Loucy (cell line): ENCODE results near the gene LDLRAD4.

ENCODE experiments used
- H2AFZ ChIP-seq: fragments of 200-600 bp; sonication (generic); 2 replicates; pipeline ENCODE4 v1.6.0; 2016; ENCODE audit warnings: antibody characterized with exemption, mild to moderate bottlenecking, low read length, moderate library complexity
- H3F3A ChIP-seq: fragments of 200-600 bp; 2 replicates; pipeline ENCODE4 v1.6.0; 2016; ENCODE audit warnings: antibody characterized with exemption, low read depth, mild to moderate bottlenecking
- H3K27me3 ChIP-seq: fragments of 200-600 bp; sonication (generic); 2 replicates; pipeline ENCODE4 v1.6.1; 2014; ENCODE audit warnings: low read length, mild to moderate bottlenecking; ENCODE audit not compliant: insufficient read depth, poor library complexity, severe bottlenecking
- H3K36me3 ChIP-seq: fragments of 200-600 bp; sonication (generic); 2 replicates; pipeline ENCODE4 v1.6.1; 2016; ENCODE audit warnings: low read length; ENCODE audit not compliant: insufficient read depth
- H3K4me1 ChIP-seq: fragments of 200-600 bp; sonication (generic); 2 replicates; pipeline ENCODE4 v1.5.1; 2014; ENCODE audit warnings: low read length, mild to moderate bottlenecking; ENCODE audit not compliant: insufficient read depth, poor library complexity, severe bottlenecking
- H3K4me2 ChIP-seq: fragments of 200-600 bp; sonication (generic); 2 replicates; pipeline ENCODE4 v1.6.0; 2014; ENCODE audit warnings: antibody characterized with exemption, low read length, low read depth, mild to moderate bottlenecking; ENCODE audit not compliant: poor library complexity, severe bottlenecking
- H3K4me3 ChIP-seq: fragments of 200-600 bp; sonication (generic); 2 replicates; pipeline ENCODE4 v1.5.1; 2014; ENCODE audit warnings: low read length, mild to moderate bottlenecking, mixed read lengths; ENCODE audit not compliant: poor library complexity, severe bottlenecking
- H3K79me2 ChIP-seq: fragments of 200-600 bp; sonication (generic); 2 replicates; pipeline ENCODE4 v1.6.1; 2014; ENCODE audit warnings: low read length; ENCODE audit not compliant: insufficient read depth
- H3K9ac ChIP-seq: fragments of 200-600 bp; sonication (generic); 2 replicates; pipeline ENCODE4 v1.6.0; 2014; ENCODE audit warnings: mild to moderate bottlenecking, low read depth, low read length, moderate library complexity; ENCODE audit not compliant: poor library complexity, severe bottlenecking
- H3K9me2 ChIP-seq: fragments of 200-600 bp; sonication (generic); replicated peaks from 2 replicates; pipeline ENCODE4 v1.6.1; 2016; ENCODE audit warnings: low read depth, low read length, mixed read lengths
- H3K9me3 ChIP-seq: fragments of 200-600 bp; sonication (generic); 2 replicates; pipeline ENCODE4 v1.6.1; 2014; ENCODE audit warnings: mild to moderate bottlenecking, antibody characterized with exemption, low read length, low read depth; ENCODE audit not compliant: insufficient read depth
- H4K20me1 ChIP-seq: fragments of 200-600 bp; sonication (generic); 2 replicates; pipeline ENCODE4 v1.6.0; 2014; ENCODE audit warnings: antibody characterized with exemption, low read length, mild to moderate bottlenecking; ENCODE audit not compliant: insufficient read depth, poor library complexity, severe bottlenecking
- CTCF ChIP-seq: fragments of 200-600 bp; sonication (generic); conservative IDR thresholded peaks from 2 replicates; pipeline ENCODE4 v1.5.1; 2014; ENCODE audit warnings: mild to moderate bottlenecking, antibody characterized with exemption, low read length
- EZH2phosphoT487 ChIP-seq: fragments of 200-600 bp; IDR thresholded peaks from 2 replicates; pipeline ENCODE4 v1.6.1; 2018; ENCODE audit warnings: antibody characterized with exemption, mild to moderate bottlenecking, moderate library complexity, borderline replicate concordance

Gene LDLRAD4

GRCh38 chr18:13543144-13543543 is 324.6 kb downstream of the LDLRAD4 start:
- TF ChIP-seq EZH2phosphoT487 = no peak
- no peak for TF ChIP-seq CTCF
- H3K9ac ChIP-seq = no peak overlapping the region
- H3K9me3 ChIP-seq = peaks cover 13% of the 10 kb centered on the region; the same call in 1 of the 2 replicates
- no peaks in the 10 kb centered on the region for H3K9me2 ChIP-seq
- no peak overlapping the region for H3K4me2 ChIP-seq
- no peaks in the 10 kb centered on the region for H4K20me1 ChIP-seq
- H3F3A ChIP-seq = no peaks in the 10 kb centered on the region
- H2AFZ ChIP-seq = no peak overlapping the region
- peaks cover 6% of the 10 kb centered on the region; the same call in 1 of the 2 replicates for H3K79me2 ChIP-seq
- H3K36me3 ChIP-seq = 0 out of 2 replicates have a peak, but pooled peaks cover 6% of the 10 kb centered on the region
- no peak overlapping the region for H3K4me3 ChIP-seq
- no peaks in the 10 kb centered on the region for H3K27me3 ChIP-seq
- peaks cover 36% of the 10 kb centered on the region for H3K4me1 ChIP-seq

- Histone ChIP-seq H3K4me3 (no peak overlapping the region), H3K4me1 (peaks cover 27% of the 10 kb centered on the region), H3K36me3 (0 out of 2 replicates have a peak, but pooled peaks cover 6% of the 10 kb centered on the region), H3K9ac (no peak overlapping the region), H3K4me2 (no peak overlapping the region), H3F3A (no peaks in the 10 kb centered on the region), H4K20me1 (no peaks in the 10 kb centered on the region), H3K27me3 (no peaks in the 10 kb centered on the region), H2AFZ (no peak overlapping the region), H3K9me3 (peaks cover 13% of the 10 kb centered on the region; the same call in 1 of the 2 replicates), H3K9me2 (no peaks in the 10 kb centered on the region), H3K79me2 (peaks cover 6% of the 10 kb centered on the region; the same call in 1 of the 2 replicates)
- TF ChIP-seq EZH2phosphoT487 (no peak), CTCF (no peak)
Observed at GRCh38 chr18:13543811-13544732, 325.5 kb downstream of the LDLRAD4 start.

GRCh38 chr18:13544953-13545352 is 326.4 kb downstream of the LDLRAD4 start:
- no peaks in the 10 kb centered on the region for H4K20me1 ChIP-seq
- no peaks in the 10 kb centered on the region for H3K79me2 ChIP-seq
- H3F3A ChIP-seq = no peaks in the 10 kb centered on the region
- no peaks in the 10 kb centered on the region for H3K27me3 ChIP-seq
- H3K4me3 ChIP-seq = no peak overlapping the region
- no peak overlapping the region for H2AFZ ChIP-seq
- TF ChIP-seq EZH2phosphoT487 (no peak), CTCF (no peak)
- 0 out of 2 replicates have a peak, but pooled peaks cover 6% of the 10 kb centered on the region for H3K36me3 ChIP-seq
- H3K4me2 ChIP-seq = no peak overlapping the region
- H3K9ac ChIP-seq = no peak overlapping the region
- H3K9me3 ChIP-seq = peaks cover 13% of the 10 kb centered on the region; the same call in 1 of the 2 replicates
- peaks cover 18% of the 10 kb centered on the region for H3K4me1 ChIP-seq
- H3K9me2 ChIP-seq = no peaks in the 10 kb centered on the region
